C4-2B (cell line): ENCODE data around the gene NPRL2.

Experiments
- CTCF ChIP-seq: fragments of 450-650 bp; conservative IDR thresholded peaks from 2 replicates; pipeline ENCODE4 v1.5.1; 2017; ENCODE audit warnings: mild to moderate bottlenecking
- ZFX ChIP-seq: fragments of 450-650 bp; IDR thresholded peaks from 2 replicates; pipeline ENCODE4 v1.6.1; 2017

- no peak for TF ChIP-seq CTCF
- TF ChIP-seq ZFX = no peak
These were observed 6.9 kb upstream of the NPRL2 start for GRCh38 chr3:50357481-50357880.
